WI38 (cell line): ENCODE results near the gene PADI1.
"Not testable (repeated sequence)": the region's sequence is repeated elsewhere in the genome, so short reads cannot be mapped to it uniquely, and the experiment has no call there.

ENCODE experiments used
- H3K4me3 ChIP-seq: 2 replicates; pipeline ENCODE4 v1.5.1; 2011; ENCODE audit warnings: low read depth, mild to moderate bottlenecking, control low read depth, low read length
- CTCF ChIP-seq: IDR thresholded peaks from 2 replicates; pipeline ENCODE4 v1.5.1; 2012; ENCODE audit warnings: low read depth, mild to moderate bottlenecking, control low read depth, low read length

Gene PADI1

GRCh38 chr1:17236779-17237560, 32.0 kb downstream of the PADI1 start:
- no peak overlapping the region for H3K4me3 ChIP-seq
- peak; percentile 65 for TF ChIP-seq CTCF

GRCh38 chr1:17237561-17237903, 32.6 kb downstream of the PADI1 start:
- no peak overlapping the region for H3K4me3 ChIP-seq
- no peak for TF ChIP-seq CTCF

GRCh38 chr1:17239420-17239819, 34.5 kb downstream of the PADI1 start:
- H3K4me3 ChIP-seq, result no peak overlapping the region
- no peak for TF ChIP-seq CTCF

GRCh38 chr1:17241011-17241779, 36.3 kb downstream of the PADI1 start:
- not testable (repeated sequence) for H3K4me3 ChIP-seq

GRCh38 chr1:17241780-17242074, 36.8 kb downstream of the PADI1 start:
- not testable (repeated sequence) for H3K4me3 ChIP-seq

GRCh38 chr1:17243274-17243673, 38.3 kb downstream of the PADI1 start:
- no peak overlapping the region for H3K4me3 ChIP-seq
- TF ChIP-seq CTCF, result no peak

- no peak overlapping the region for H3K4me3 ChIP-seq
- no peak for TF ChIP-seq CTCF
These were observed 40.2 kb downstream of the PADI1 start for GRCh38 chr1:17244821-17245740.

GRCh38 chr1:17245816-17246325, 40.9 kb downstream of the PADI1 start:
- H3K4me3 ChIP-seq, result no peak overlapping the region
- no peak for TF ChIP-seq CTCF
